HT-29 (cell line): ENCODE measurements around the gene KIFC3. TPM values are rescaled to one million over a fixed set of nuclear protein-coding genes. Genes with fewer than 3 reads are reported as not detected.
"Not testable (repeated sequence)": the region's sequence is repeated elsewhere in the genome, so short reads cannot be mapped to it uniquely, and the experiment has no call there.

Source experiments
- DNase-seq: peaks from one replicate; pipeline ENCODE4 v3.0.0-alpha.2; 2015; ENCODE audit warnings: low spot score
- total RNA-seq: library from RNA; depleted of rRNA; stranded (reverse); fragments of >200 nt; shearing (Covaris generic); gene quantifications from 2 replicates; pipeline ENCODE4 v1.2.3, GENCODE V29; 2014; rRNA removed

The KIFC3 gene
- total RNA-seq: 37.8 and 43.4 TPM in 2 replicates

GRCh38 chr16:57802341-57803133 lies at the start of gene KIFC3:
Gene KIFC3 (minus strand): TSS chr16:57802491. CDS start chr16:57798243, 4,248 bp downstream.
- DNase-seq: no peak

- no peak for DNase-seq
Measured at GRCh38 chr16:57848181-57848580, 45.9 kb upstream of the KIFC3 start.

GRCh38 chr16:57846931-57847330 lies 44.6 kb upstream of the KIFC3 start:
- DNase-seq: not testable (repeated sequence)

- no peak for DNase-seq
Measured at GRCh38 chr16:57846078-57846697, 43.9 kb upstream of the KIFC3 start.

- no peak for DNase-seq
Measured at GRCh38 chr16:57845115-57845514, 42.8 kb upstream of the KIFC3 start.

- DNase-seq: no peak
Measured at GRCh38 chr16:57844416-57845030, 42.2 kb upstream of the KIFC3 start.

GRCh38 chr16:57843400-57843799 lies 41.1 kb upstream of the KIFC3 start:
- no peak for DNase-seq

- DNase-seq: no peak
Measured at GRCh38 chr16:57842601-57843000, 40.3 kb upstream of the KIFC3 start.

- DNase-seq: no peak
Measured at GRCh38 chr16:57840833-57841232, 38.5 kb upstream of the KIFC3 start.

- DNase-seq: no peak
Measured at GRCh38 chr16:57838161-57838560, 35.9 kb upstream of the KIFC3 start.

GRCh38 chr16:57837305-57838125 lies 35.2 kb upstream of the KIFC3 start:
- DNase-seq: no peak

GRCh38 chr16:57835439-57835838 lies 33.1 kb upstream of the KIFC3 start:
- DNase-seq: not testable (repeated sequence)

GRCh38 chr16:57834936-57835335 lies 32.6 kb upstream of the KIFC3 start:
- DNase-seq: no peak

- DNase-seq: no peak
Measured at GRCh38 chr16:57830890-57831484, 28.7 kb upstream of the KIFC3 start.

GRCh38 chr16:57829969-57830360 lies 27.7 kb upstream of the KIFC3 start:
- no peak for DNase-seq

- no peak for DNase-seq
Measured at GRCh38 chr16:57828272-57829161, 26.2 kb upstream of the KIFC3 start.

GRCh38 chr16:57826706-57827625 lies 24.7 kb upstream of the KIFC3 start:
- no peak for DNase-seq

GRCh38 chr16:57826052-57826451 lies 23.8 kb upstream of the KIFC3 start:
- DNase-seq: no peak
